ENCODE data around the gene PTPRD.

DNA sequence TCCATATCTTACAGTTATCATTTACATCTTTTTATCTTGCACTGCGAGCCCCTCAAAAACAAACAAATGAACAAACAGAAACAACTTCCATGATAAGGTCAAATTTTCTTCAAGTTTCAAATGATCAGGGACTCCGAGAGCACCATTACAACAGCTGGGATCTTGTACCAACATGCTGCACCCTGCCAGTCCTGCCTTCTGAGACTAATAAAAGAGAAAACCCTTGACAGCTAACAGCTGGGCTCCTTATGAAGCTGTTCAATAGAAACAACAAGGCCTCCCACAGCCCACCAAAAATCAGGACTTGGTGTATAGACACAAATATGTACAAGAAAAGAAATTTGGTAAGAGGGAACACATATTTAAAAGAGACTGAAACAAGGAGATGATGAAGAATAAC, 1828.0 kb downstream of the PTPRD start:
- no peak for TF ChIP-seq EZH2 (IDR thresholded peaks at IDR 0.05; ENCODE audit: borderline replicate concordance, low read length)
- TF ChIP-seq, protein P1, sequence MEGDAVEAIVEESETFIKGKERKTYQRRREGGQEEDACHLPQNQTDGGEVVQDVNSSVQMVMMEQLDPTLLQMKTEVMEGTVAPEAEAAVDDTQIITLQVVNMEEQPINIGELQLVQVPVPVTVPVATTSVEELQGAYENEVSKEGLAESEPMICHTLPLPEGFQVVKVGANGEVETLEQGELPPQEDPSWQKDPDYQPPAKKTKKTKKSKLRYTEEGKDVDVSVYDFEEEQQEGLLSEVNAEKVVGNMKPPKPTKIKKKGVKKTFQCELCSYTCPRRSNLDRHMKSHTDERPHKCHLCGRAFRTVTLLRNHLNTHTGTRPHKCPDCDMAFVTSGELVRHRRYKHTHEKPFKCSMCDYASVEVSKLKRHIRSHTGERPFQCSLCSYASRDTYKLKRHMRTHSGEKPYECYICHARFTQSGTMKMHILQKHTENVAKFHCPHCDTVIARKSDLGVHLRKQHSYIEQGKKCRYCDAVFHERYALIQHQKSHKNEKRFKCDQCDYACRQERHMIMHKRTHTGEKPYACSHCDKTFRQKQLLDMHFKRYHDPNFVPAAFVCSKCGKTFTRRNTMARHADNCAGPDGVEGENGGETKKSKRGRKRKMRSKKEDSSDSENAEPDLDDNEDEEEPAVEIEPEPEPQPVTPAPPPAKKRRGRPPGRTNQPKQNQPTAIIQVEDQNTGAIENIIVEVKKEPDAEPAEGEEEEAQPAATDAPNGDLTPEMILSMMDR (conservative IDR thresholded peaks at IDR 0.05 in 1 of 2, IDR thresholded peaks at IDR 0.05 in 1 of 2; ENCODE audit: extremely low read depth in 1 of 2, insufficient read depth in 1 of 2, low read depth in 1 of 2, low read length in 2 of 2): no peak
